GM12878 (cell line): ENCODE data around the gene ALDOB. TPM values are rescaled to one million over a fixed set of nuclear protein-coding genes. Genes with fewer than 3 reads are reported as not detected.

Source experiments
- ATAC-seq: fragments of 200-7000 bp; cut with Tn5 transposase; 3 replicates; pipeline ENCODE4 v1.9.1; 2020; ENCODE audit warnings: mild to moderate bottlenecking, moderate library complexity
- BruUV-seq: library from RNA; stranded (reverse); fragments of 400-500 nt; replicated peaks from 2 replicates; lab custom pipeline; 2021; lab: Mats Ljungman, UMichigan
- CTCF ChIA-PET: fragments of 300-600 bp; sonication (Branson Sonifier 250); formaldehyde crosslinking; extraction: SDS; loops from one replicate; lab custom pipeline; 2021; ENCODE audit warnings: inconsistent platforms; lab: Yijun Ruan, JAX
- POLR2A ChIA-PET: fragments of 350-600 bp; formaldehyde crosslinking; extraction: SDS; loops from one replicate; lab custom pipeline; 2021; ENCODE audit warnings: inconsistent platforms; lab: Charles Lee
- RAD21 ChIA-PET: fragments of 300-600 bp; sonication (Branson Sonifier 250); formaldehyde crosslinking; loops from one replicate; lab custom pipeline; 2023; ENCODE audit warnings: antibody characterized with exemption; ENCODE audit not compliant: unreplicated experiment; lab: Charles Lee
- SMC1A ChIA-PET: fragments of 300-600 bp; sonication (Branson Sonifier 250); formaldehyde crosslinking; loops from one replicate; lab custom pipeline; 2023; ENCODE audit not compliant: unreplicated experiment, uncharacterized antibody; lab: Charles Lee
- DNase-seq: peaks from one replicate; pipeline ENCODE4 v3.0.0-alpha.2; 2011; ENCODE audit warnings: low read depth, low spot score
- FAIRE-seq: peaks from 3 replicates; lab custom pipeline; 2011; peaks lifted over from hg19 to GRCh38; lab: Jason Lieb, UNC
- H2AFZ ChIP-seq: 2 replicates; pipeline ENCODE4 v1.6.0; 2011; ENCODE audit warnings: low read depth, low read length, control low read depth; ENCODE audit not compliant: control insufficient read depth
- H3K27ac ChIP-seq: 2 replicates; pipeline ENCODE4 v1.5.1; 2011; ENCODE audit warnings: control low read depth; ENCODE audit not compliant: control insufficient read depth, insufficient read depth
- H3K27me3 ChIP-seq, 2 experiments: replicated peaks in 1 of 2; 2 replicates each; pipeline versions ENCODE4 v1.6.0 to v1.6.1; 2011; ENCODE audit warnings: low read length in 1 of 2; ENCODE audit not compliant: control insufficient read depth in 2 of 2, insufficient read depth in 2 of 2
- H3K36me3 ChIP-seq, 2 experiments: 2 replicates each; pipeline ENCODE4 v1.5.1; 2011; ENCODE audit warnings: low read length in 1 of 2; ENCODE audit not compliant: control insufficient read depth in 2 of 2, insufficient read depth in 2 of 2
- H3K4me1 ChIP-seq: 2 replicates; pipeline ENCODE4 v1.6.1; 2011; ENCODE audit warnings: mild to moderate bottlenecking, low read length, moderate library complexity, mixed read lengths; ENCODE audit not compliant: control insufficient read depth, insufficient read depth
- H3K4me2 ChIP-seq: 2 replicates; pipeline ENCODE4 v1.6.0; 2011; ENCODE audit warnings: control low read depth; ENCODE audit not compliant: control insufficient read depth, insufficient read depth
- H3K4me3 ChIP-seq: fragments of 200-600 bp; sonication (generic); 2 replicates; pipeline ENCODE4 v1.5.1; 2016
- H3K79me2 ChIP-seq: 2 replicates; pipeline ENCODE4 v1.6.0; 2011; ENCODE audit warnings: low read length; ENCODE audit not compliant: control insufficient read depth, insufficient read depth
- H3K9ac ChIP-seq: 2 replicates; pipeline ENCODE4 v1.8.0; 2011; ENCODE audit warnings: low read length, control low read depth, mixed read lengths; ENCODE audit not compliant: control insufficient read depth, insufficient read depth
- H3K9me3 ChIP-seq: replicated peaks from 3 replicates; pipeline ENCODE4 v1.5.1; 2011; ENCODE audit warnings: mild to moderate bottlenecking, low read length; ENCODE audit not compliant: control insufficient read depth, insufficient read depth
- H4K20me1 ChIP-seq: 2 replicates; pipeline ENCODE4 v1.6.0; 2011; ENCODE audit not compliant: control insufficient read depth, insufficient read depth
- FOXM1 ChIP-seq: IDR thresholded peaks from 2 replicates; pipeline ENCODE4 v1.6.1; 2012; ENCODE audit warnings: low read depth, mild to moderate bottlenecking, inconsistent platforms, low read length, moderate library complexity
- GABPA ChIP-seq: IDR thresholded peaks from 2 replicates; pipeline ENCODE4 v1.6.1; 2014; ENCODE audit warnings: antibody characterized with exemption, low read depth, mild to moderate bottlenecking, inconsistent platforms
- MTA3 ChIP-seq: IDR thresholded peaks from 2 replicates; pipeline ENCODE4 v1.6.1; 2012; ENCODE audit warnings: low read length, inconsistent platforms, borderline replicate concordance
- NBN ChIP-seq: fragments of 450-650 bp; IDR thresholded peaks from 2 replicates; pipeline ENCODE4 v1.6.1; 2016
- NR2F1 ChIP-seq: fragments of 450-650 bp; conservative IDR thresholded peaks from 2 replicates; pipeline ENCODE4 v1.6.1; 2017; ENCODE audit warnings: mild to moderate bottlenecking
- RAD51 ChIP-seq: fragments of 450-650 bp; IDR thresholded peaks from 2 replicates; pipeline ENCODE4 v1.6.1; 2016; ENCODE audit warnings: moderate library complexity, mild to moderate bottlenecking, inconsistent platforms
- TCF7 ChIP-seq: IDR thresholded peaks from 2 replicates; pipeline ENCODE4 v1.6.1; 2014; ENCODE audit warnings: antibody characterized with exemption, borderline replicate concordance
- WGBS: methylation state at CpG from one replicate; pipeline ENCODE4 v1.1.6; 2016; ENCODE audit warnings: low lambda C conversion rate; ENCODE audit not compliant: insufficient replicate concordance, insufficient coverage; ENCODE audit errors: missing lambda C conversion rate; 5-methylcytosine and 5-hydroxymethylcytosine counted together
- in situ Hi-C: fragments of 300-500 bp; cut with MboI; formaldehyde crosslinking; loops from 9 replicates; pipeline ENCODE4 v1.14.3; 2018; ENCODE audit warnings: mixed read lengths
- intact Hi-C: fragments of 100-400 bp; cut with micrococcal nuclease; formaldehyde crosslinking; loops from one replicate; pipeline ENCODE4 v1.14.2; 2022; ENCODE audit not compliant: unreplicated experiment
- polyA plus RNA-seq, 11 experiments: library from polyadenylated mRNA; depleted of rRNA in 4 of 11; unstranded in 6 of 11; stranded (reverse) in 5 of 11; fragments of >200 nt; fragmentation: Nextera tagmentation in 4 of 11; fragmentation: Illumina TruSeq in 1 of 11; extraction: Ambion mirVana in 4 of 11; extraction: Trizol in 1 of 11; gene quantifications; 1 replicate in 1 of 11; 2 replicates in 10 of 11; pipeline versions ENCODE4 v1.2.1 to v1.2.3, GENCODE V29; 2011 to 2016; ENCODE audit warnings: inconsistent platforms in 2 of 11, missing spikeins in 2 of 11, low read depth in 1 of 11
- total RNA-seq, 4 experiments: library from RNA; depleted of rRNA in 3 of 4; stranded (reverse); fragments of >200 nt in 3 of 4; fragmentation: Illumina TruSeq in 1 of 4; extraction: Trizol in 1 of 4; gene quantifications; 2 replicates each; pipeline versions ENCODE4 v1.2.1 to v1.2.3, GENCODE V29; 2013 to 2021
- TF ChIP-seq, protein P1 (sequence below): IDR thresholded peaks from 2 replicates; pipeline ENCODE4 v1.6.1; 2011; ENCODE audit warnings: mild to moderate bottlenecking, low read depth, low read length, moderate library complexity; ENCODE audit not compliant: insufficient replicate concordance

The ALDOB gene
- total and polyA plus RNA-seq, 10 of the 15 experiments (the other 5 are each of a cell fraction or from before 2014, with no cell fraction given), result 0.03 to 0.82 (median 0.04) TPM; not detected in 7

DNA sequence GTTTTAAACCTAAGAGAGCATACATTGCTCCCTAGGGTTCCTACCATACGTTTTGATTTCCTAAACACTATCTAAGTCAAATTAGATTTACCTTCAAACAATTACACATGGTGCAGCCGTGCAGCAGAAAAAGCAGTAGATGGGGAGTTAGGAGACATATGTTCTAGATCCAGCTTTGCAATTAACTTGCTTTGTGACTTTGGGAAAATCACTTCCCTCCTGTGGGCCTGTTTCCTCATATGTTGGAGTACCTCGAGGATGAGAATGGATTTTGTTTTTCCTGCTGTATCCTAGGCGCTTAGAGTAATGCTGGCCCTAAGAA, 37.9 kb downstream of the ALDOB start:
- WGBS, result 0% methylated on average over 4 of the region's 4 CpGs
- H3K79me2 ChIP-seq, result peaks cover 73% of the 10 kb centered on the region
- BruUV-seq, result no TSS peak
- in situ Hi-C loops (loop anchor here (5.0 kb wide), 1 partner anchor 135 kb away; the partner anchor contains the start of gene RNF20), intact Hi-C loops (loop anchor here (2.0 to 5.0 kb wide), 2 partner anchors 50 to 135 kb away; partner anchors contain the start of gene RNF20)
- FAIRE-seq (no peak), DNase-seq (no peak), ATAC-seq (no peak)
- no peaks in the 10 kb centered on the region for H4K20me1 ChIP-seq
- TF ChIP-seq NR2F1 (no peak), GABPA (no peak), MTA3 (no peak), TCF7 (no peak), RAD51 (no peak), NBN (no peak), FOXM1 (no peak)
- TF ChIP-seq, protein P1, sequence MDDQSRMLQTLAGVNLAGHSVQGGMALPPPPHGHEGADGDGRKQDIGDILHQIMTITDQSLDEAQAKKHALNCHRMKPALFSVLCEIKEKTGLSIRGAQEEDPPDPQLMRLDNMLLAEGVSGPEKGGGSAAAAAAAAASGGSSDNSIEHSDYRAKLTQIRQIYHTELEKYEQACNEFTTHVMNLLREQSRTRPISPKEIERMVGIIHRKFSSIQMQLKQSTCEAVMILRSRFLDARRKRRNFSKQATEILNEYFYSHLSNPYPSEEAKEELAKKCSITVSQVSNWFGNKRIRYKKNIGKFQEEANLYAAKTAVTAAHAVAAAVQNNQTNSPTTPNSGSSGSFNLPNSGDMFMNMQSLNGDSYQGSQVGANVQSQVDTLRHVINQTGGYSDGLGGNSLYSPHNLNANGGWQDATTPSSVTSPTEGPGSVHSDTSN, result no peak
- ChIA-PET SMC1A (interaction anchor here (1.9 to 2.2 kb wide), 3 partner anchors 9 to 49 kb away, joined by 8 to 12 read pairs (median 9); no protein-coding TSS in a partner anchor), CTCF (interaction anchor here (1.2 to 3.6 kb wide), 3 partner anchors 9 to 48 kb away, joined by 4 to 23 read pairs (median 5); no protein-coding TSS in a partner anchor), RAD21 (interaction anchor here (0.6 to 3.0 kb wide), 4 partner anchors 10 to 137 kb away, joined by 3 to 14 read pairs (median 5); no protein-coding TSS in a partner anchor), POLR2A (no interaction called here)
- no peaks in the 10 kb centered on the region for H3K27me3 ChIP-seq
- 0 out of 2 replicates have a peak, but pooled peaks cover 3% of the 10 kb centered on the region for H3K4me1 ChIP-seq
- peak overlapping the region; percentile 97 for H2AFZ ChIP-seq
- peaks cover 9% of the 10 kb centered on the region; the same call in 2 of the 3 replicates for H3K9me3 ChIP-seq
- H3K9ac ChIP-seq, result peak overlapping the region; percentile 87
- H3K4me3 ChIP-seq, result peak overlapping the region; percentile 90
- H3K4me2 ChIP-seq, result peak overlapping the region; percentile 40
- H3K27ac ChIP-seq, result peak overlapping the region; percentile 84
- H3K36me3 ChIP-seq, result peaks cover 0 to 14% of the 10 kb centered on the region in 2 experiments; a peak in 1 of 4 replicates
